HPDE6-E6E7 (cell line): ENCODE measurements around the gene SPRY2.
"Not testable (repeated sequence)": the region's sequence is repeated elsewhere in the genome, so short reads cannot be mapped to it uniquely, and the experiment has no call there.

Experiments used
- DNase-seq: peaks from one replicate; pipeline ENCODE4 v3.0.0; 2011; ENCODE audit warnings: missing footprints; ENCODE audit errors: extremely low spot score

Gene SPRY2

DNA sequence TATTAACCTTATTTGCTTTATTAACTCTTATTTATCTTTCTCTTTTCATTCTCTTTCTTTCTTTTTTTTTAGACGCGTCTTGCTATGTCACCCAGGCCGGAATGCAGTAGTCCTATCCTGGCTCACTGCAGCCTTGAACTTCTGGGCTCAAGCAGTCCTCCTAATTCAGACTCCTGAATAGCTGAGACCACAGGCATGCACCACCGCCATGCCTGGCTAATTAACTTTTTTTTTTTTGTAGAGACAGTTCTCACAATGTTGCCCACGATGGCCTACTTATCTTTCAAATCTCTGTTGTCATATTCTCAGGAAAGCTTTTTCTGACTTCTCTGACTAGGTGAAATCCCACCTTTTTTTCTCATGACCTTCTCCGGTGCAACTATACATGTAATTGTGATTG lies 7.8 kb upstream of the SPRY2 start:
- DNase-seq, result no peak

DNA sequence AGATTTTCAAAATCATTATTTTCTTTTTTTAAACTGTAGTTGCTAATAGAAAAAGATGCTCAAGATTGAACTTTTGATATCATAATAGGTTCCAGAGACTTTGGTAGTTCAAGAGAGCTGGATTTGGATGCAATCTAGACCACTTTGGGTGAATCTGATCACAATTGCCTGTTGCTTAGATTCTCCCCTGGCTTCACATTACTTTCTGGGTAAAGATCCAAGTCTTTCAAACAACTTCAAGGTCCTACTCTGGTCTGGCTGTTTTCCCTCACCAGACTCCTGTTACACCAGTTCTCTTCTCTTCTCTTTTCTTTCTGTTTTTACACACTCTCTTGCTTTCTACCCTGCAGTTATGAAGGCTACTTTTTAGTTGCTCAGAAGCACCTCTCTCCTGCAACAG lies 7.4 kb upstream of the SPRY2 start:
- no peak for DNase-seq

DNA sequence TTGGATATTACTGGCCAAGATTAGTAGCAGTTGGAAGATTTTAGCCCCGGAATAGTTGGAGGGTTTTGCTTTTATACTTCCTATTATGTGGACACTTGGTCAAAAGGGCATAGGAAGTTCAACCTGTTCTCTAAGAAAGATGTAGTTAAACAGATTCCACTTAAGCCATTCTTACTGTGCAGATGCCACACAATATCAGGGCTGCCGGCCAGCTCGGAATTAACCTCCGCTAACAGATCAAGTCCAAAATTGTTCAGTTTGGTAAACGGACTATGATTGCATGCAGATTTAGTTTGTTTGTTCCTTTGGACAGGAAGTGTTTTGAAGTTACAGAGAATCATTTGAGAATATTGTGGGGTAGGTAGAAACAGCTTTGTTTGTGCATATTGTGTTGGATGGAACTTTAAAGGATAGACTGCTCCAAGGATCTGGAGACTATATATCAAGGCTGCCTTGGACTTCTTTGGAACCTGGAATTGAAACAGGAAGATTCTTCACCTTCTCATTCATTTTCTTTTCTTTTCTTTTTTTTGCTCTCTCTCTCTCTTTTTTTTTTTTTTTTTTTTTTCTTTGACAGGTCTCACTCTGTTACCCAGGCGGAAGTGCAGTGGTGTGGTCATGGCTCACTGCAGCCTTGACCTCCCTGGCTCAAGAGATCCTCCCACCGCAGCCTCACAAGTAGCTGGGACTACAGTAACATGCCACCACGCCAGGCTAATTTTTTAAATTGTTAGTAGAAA lies 5.0 kb upstream of the SPRY2 start:
- no peak for DNase-seq

DNA sequence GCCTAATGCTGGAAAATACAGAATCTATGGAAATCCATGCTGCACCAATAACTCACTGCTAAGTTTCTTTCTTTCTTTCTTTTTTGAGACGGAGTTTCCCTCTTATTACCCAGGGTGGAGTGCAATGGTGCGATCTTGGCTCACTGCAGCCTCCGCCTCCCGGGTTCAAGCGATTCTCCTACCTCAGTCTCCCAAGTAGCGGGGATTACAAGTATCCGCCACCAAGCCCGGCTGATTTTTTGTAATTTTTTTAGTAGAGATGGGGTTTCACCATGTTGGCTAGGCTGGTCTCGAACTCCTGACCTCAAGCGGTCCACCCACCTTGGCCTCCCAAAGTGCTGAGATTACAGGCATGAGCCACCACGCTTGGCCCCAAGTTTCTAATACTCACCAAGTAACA lies 3.1 kb upstream of the SPRY2 start:
- DNase-seq, result not testable (repeated sequence)

DNA sequence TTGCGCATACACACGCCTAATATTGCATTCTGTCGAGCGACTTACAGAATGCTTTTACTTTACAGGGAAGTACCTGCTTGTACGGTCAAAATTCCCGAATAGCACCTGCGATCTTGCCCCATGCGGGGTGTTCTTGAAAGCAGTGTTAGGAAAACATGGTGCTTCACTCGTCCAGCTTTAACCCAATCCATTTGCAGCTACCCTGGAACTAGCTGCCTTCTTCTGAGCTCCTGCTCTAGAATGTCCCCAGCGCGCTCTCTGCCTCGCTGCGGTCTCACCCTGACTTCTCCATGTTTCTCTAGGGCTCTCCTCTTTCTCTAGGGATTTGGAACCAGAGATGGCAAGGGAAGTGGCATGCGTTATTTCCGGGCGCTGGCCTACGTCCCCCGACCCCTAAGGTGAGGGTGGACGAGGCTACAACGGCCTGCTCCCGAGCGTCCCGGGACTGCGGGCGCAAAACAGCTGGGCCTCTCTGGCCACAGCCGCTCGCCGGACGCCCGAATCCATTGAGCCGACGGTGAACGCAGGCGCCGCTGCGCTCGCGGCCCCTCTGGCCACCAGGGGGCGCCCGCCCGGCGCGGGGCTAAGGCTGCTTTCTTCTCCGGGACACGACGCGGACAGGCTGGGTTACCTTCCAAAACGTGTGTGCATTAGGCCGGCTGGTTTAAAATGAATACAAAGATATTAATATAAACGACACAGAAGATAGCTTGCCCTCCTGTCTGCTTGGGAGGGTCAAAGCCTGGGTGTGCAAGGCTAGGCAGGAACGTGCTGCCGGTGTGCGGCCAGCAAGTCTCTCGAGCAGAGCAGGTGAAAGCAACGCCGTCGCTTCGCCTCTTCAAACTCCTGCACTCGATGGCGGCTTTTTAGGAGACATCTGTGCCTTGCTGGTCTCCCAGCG lies 1.8 kb upstream of the SPRY2 start:
- DNase-seq, result no peak

DNA sequence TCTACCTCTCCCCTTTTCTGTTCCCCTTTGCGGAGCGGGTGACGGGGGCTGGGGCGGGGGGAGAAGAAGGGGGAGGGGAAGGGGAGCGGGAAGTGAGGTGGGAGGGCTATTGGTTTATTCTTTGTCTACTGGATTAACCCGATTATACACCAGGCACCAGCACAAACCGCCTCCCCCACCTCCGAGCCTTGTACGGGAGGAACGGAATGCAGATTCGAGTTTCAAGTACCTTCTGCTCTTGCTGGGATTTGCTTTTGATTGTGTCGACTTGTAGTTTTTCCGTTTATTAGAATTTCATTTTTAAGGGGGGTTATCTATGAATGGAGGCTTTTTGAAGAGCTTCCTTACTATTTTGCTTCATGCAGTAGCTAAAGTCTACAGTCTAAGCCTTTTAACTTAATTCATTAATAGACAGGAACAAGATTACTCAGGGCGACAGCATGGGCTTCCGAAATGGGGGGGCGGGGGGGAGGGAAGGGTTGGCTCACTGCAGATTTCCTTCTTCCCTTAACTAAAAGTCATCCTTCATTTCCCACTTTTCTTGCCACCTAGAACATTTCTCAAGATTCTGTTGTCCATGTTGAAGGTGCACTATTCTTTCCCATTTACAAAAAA lies 937 bp upstream of the SPRY2 start:
- DNase-seq, result no peak

DNA sequence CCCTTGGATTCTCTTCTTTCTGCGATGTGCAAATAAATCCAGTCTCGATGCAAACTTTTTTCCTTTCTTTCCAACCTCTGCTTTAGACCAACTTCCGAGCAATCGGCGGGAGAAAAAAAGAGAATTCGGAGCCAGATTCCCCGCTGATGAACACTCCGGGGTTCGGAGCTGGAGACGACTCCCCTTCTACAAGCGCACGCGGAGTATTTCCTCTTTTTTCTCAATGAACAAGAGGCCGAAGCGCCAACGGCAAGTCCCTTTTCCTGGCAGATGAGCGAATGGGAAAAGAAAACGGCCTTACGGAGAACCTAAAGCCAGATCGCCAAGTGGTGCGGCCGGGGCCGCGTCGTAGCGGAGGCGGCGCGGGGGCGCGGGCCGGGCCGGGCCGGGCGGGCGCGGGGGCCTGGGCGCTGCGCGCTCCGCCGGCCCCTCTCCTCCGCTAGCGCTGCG lies 250 bp downstream of the SPRY2 start:
- DNase-seq, result no peak

DNA sequence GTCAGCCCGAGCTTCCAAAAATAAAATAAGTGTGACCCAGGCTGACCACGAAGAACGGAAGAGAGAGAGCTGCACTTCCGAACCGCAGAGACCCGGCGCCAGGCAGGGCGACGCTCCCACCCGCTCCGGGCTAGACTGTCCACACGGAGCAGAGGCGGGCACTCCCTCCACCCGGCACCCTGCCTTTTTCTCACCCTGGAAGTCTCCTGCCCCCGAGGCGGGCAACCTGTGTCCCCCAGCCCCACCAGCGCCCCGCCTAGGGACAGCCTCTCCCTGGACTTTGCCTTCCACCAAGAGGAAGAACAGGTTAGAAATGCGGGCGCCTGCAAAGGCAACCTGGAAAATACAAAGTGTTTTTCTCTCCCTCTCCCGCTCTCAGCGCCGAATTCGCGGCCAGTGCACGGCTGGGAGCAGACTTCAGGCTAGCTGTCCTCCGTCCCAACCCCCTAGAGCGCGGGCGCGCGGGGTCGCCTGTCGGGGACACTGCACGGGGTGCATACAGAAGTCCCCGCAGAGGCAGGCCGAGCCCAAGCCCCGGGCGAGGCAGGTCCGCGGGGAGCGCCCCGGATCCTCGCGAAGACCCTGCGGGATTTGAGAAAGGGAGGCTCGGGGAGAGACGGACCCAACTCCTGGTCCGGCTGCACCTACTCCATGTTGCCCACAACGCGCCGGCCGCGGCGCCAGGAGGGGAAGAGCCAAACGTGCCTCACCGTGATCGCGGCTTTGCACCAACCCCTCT lies 845 bp downstream of the SPRY2 start:
- no peak for DNase-seq

DNA sequence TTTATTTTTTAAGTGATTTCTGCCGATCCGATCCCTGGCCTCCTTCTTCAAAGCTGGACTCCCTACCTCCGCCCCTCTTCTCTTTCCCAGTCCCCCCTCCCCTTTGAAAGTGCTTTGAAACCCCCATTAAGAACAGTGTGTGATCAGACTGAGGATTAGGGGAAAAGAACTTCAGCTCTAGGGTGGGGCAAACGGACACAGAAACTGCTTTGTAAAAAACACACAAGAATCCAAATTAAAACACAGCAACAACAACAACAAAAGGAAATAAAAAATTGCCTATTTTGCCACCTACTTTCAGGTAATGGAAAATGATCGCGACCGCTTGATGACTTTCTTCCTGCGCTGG lies 1.4 kb downstream of the SPRY2 start:
- no peak for DNase-seq

DNA sequence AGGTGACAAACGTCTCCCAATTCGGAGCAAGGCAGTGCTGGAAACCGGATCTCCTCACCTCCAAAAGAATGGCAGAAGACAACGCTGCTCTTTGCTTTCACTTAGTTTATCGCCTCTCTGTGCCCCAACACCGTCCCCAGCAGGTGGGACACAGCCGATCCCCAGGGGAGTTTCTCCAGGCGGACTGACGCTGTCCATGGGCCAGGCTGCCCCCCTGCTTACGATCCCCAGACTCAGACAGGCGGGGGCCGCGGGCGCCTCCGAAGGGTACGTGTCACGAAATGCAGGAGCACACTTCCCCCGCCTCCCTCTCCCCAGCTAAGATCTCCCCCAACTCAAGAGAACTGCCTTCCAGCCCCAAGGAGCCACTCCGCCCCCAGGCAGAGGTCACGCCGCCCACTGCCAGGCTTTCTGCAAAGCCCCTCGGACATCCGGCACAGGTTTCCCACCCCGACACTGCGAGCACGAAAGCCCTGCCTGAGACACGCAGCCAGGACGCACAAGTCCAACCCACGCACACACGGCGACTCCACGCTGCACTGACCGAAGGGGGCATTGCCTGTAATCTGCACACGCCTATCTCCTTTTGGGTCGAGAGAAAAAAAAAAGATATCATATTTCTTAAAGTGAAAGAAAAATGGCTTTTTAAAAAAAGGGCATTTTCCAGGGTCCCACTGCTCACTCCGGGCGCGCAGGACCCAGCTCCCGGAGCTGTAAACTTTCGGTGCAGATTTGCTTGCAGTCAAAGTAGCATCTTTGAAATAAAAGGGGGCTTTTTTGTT lies 2.0 kb downstream of the SPRY2 start:
- no peak for DNase-seq

DNA sequence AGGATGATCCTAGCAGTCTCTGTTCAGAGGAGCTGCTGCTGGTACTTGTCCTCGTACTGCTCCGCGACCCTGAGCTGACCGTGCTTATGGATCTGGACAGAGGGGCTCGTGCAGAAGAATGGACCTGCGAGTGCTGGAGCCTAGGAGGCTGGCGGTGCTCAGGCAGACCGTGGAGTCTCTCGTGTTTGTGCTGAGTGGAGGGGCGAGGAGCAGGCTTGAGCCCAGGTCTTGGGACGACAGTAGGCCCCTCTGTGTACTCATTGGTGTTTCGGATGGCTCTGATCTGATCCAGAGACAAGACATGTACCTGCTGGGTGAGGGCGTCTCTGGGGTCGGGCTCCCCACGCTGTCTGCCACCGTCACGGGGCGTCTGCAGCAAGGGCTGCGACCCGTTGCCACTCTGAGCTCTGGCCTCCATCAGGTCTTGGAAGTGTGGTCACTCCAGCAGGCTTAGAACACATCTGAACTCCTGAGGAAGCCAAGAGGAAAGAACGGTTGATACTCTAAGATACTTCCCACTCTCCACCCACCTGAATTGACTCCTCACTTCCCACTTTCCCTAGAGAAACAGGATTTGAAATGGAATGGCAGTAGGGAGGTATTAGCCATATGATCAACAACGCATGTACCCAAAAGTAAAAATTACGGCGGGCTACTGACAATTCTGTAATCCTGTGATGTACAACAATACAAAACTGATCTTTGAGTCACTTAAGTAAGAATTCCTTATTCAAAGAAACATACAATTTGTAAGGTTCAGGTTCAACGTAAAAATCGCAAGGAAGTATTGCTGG lies 3.4 kb downstream of the SPRY2 start:
- DNase-seq, result no peak

DNA sequence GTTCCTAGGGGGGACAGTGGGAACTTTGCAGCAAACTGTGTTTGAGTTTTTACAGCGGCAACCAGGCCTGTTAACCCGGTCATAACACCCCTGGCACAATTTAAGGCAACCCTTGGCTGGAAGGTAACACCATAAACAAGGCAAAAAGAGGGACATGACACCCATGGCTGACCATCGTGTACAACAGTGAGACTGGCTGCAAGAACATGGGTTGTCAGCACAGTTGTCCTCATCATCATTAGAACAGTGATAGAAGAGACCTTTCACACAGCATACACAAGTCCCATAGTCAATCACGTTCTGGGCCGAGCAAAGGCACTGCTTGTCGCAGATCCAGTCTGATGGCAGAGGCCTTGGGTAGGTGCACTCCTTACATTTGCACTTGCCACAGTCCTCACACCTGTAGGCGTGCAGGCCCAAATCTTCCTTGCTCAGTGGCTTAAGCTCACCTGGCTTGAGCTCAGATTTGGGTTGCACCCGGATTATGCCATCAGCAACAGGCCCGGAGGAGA lies 4.1 kb downstream of the SPRY2 start:
- no peak for DNase-seq

DNA sequence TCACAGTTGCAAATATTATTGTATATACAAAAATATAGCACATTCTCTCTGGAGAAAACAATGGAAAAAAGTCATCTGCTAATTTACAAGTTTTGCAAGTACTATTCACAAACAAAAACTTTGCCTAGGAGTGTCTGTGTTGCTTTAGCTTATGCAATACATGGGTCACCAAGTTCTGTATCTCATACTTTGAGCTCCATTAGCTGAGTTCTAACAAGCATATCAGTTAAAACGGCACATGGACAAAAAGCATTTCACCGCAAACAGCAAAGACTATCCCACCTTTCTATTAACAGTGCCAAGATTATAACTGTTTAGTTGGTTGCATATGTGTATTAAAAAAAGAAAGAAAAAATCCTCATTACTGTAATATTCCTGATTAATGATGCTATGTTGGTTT lies 4.6 kb downstream of the SPRY2 start:
- DNase-seq, result no peak

DNA sequence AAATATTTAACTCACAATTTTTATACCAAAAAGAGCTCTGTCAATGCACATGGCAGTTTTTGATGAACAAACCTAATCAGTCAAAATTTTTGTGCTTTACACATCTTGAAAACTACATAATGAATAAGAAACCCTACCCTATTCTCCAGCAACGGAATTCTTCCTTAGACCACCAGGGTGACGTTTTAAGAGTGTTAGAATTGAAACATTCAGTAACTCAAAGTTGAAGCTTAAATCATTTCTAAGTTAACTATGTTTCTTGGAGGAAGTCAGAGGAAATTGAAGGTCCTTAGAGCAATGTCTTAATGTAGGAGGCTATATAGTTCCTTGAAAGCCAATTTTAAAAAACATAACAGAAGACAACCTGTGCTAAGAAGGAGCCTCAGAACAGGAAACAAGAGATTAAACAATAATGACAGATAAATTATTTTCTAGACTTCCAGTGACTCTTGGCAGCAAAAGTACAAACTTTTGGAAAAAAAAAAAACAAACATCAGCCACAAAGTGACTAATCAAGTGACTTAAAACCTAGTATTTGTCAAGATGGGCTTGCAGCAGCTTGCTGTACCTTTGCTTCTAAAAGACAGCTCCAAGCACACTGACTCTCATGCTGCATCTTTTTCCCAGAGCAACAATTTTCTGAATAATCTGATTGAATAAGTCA lies 6.2 kb downstream of the SPRY2 start:
- no peak for DNase-seq

DNA sequence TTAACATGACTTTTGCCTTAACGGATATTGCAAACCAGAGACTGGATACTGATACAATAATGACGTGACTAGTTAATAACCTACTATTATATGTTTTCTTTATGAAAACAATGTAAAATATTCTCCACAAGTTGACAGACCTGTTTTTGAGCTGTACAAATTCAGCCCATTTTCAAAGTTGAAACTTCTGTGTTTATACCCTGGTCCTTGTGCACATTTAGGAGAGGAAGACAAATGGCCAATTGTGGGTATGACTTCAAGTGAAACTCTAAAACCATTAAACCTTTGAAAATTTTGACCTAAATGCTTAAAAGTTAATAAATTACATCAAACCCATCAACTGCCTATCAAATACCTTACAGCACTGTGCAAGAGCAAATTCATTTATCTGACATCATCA lies 8.9 kb downstream of the SPRY2 start:
- no peak for DNase-seq

DNA sequence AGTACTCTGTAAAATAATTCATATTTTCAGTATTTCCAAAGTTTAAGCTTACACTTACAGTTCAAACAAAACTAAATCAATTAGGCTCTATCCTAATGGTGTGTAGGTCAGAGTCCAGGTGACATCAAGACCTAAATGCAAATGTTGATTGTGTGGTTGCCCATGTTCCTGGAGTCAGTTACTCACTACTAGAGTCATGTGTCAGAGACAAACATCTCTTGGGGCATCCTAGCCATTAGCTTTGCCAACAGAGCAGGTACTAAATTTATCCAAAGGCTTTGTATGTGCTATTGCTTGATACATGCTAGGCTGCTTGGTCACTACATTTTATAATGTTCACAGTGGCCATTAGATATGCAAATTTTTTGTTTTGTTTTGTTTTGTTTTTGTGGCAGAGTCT lies 11.7 kb downstream of the SPRY2 start:
- no peak for DNase-seq

DNA sequence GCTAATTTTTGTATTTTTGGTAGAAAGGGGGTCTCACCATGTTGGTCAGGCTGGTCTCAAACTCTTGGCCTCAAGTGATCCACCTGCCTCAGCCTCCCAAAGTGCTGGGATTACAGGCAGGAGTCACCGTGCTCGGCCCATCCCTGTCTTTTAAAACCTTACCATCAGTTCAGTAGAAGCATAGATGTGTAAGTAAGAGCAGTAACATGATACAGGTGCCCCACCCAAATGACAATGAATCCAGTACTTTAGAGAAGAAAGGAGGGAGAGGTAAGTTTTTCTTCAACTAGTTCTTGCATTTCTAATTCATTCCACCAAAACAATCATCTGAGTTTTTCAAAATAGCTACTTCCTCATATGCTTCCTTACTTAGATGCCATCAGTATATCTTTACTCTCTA lies 21.9 kb downstream of the SPRY2 start:
- DNase-seq, result no peak

DNA sequence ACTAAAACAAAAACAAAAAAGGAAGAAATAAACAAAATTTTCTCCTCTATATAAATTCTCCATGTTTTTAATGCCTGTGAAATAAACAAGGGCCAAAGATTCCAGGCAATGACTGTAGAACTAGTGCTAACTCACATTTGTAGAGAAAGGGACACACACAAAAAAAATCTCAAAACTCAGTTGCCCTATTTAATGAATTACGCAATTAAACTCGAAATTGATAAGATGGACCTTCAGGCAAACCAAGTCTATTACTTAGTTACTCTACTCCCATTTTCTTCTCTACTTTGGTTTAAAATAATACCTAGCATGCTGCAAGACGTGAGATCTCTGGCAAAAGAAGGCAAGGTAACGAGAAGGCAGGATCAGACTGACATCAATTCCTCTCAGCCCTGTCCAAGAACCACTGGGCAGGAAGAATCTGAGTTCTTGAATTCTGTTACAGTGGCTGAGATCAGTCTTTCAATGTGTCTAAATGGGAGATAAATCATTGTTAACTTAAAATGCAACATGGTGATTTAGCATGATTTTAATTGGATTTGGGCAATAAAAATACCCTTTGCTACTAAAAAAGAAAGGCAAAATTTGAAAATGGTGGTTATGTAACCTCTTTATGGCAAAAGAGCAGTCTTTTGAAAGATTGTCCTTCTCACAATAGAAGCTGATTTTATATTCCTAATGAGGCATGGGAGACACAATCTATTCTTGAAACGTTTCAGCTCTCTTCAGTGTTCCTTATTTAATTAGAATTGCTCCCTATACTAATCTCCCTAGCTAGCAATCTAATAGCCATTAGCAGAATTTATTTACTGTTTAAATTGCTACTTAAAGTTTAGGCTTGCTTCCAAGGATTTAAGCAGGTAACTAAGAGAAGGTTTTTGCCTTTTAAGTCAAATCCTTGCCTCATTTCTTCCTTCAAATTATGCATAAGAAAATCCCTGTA lies 25.9 kb downstream of the SPRY2 start:
- DNase-seq, result no peak
